SK-N-SH (cell line): Measurements from ENCODE around the gene TMCO4. TPM values are rescaled to one million over a fixed set of nuclear protein-coding genes. Genes with fewer than 3 reads are reported as not detected.

Experiments used
- CTCF ChIA-PET: fragments of 300-600, 350-600 bp; formaldehyde crosslinking; extraction: SDS; loops from one replicate; lab custom pipeline; 2021; lab: Yijun Ruan, JAX
- POLR2A ChIA-PET: fragments of 350-600 bp; sonication (Branson Sonifier 250); formaldehyde crosslinking; extraction: SDS; loops from one replicate; lab custom pipeline; 2020; ENCODE audit warnings: antibody characterized with exemption, inconsistent platforms; lab: Yijun Ruan, JAX
- DNase-seq: peaks from one replicate; pipeline ENCODE4 v3.0.0; 2012
- H2AFZ ChIP-seq: fragments of 200-600 bp; sonication (generic); 2 replicates; pipeline ENCODE4 v1.8.1; 2016; ENCODE audit warnings: antibody characterized with exemption, mild to moderate bottlenecking, low read depth
- H3F3A ChIP-seq: fragments of 200-600 bp; sonication (generic); replicated peaks from 2 replicates; pipeline ENCODE3; 2016; ENCODE audit warnings: antibody characterized with exemption, mild to moderate bottlenecking; ENCODE audit not compliant: insufficient read depth
- H3K27ac ChIP-seq, 2 experiments: fragments of 200-500 bp in 1 of 2; fragments of 200-600 bp in 1 of 2; sonication (Bioruptor generic) in 1 of 2; sonication (generic), shearing (Covaris generic) in 1 of 2; 2 replicates each; pipeline versions ENCODE4 v1.5.1 to v1.6.1; 2014 to 2016; ENCODE audit warnings: low read depth in 2 of 2, inconsistent platforms in 1 of 2, low read length in 1 of 2, mild to moderate bottlenecking in 1 of 2, mixed read lengths in 1 of 2
- H3K27me3 ChIP-seq: fragments of 200-600 bp; sonication (generic), shearing (Covaris generic); 2 replicates; pipeline ENCODE4 v1.6.1; 2016; ENCODE audit warnings: mixed run types; ENCODE audit not compliant: insufficient read depth
- H3K36me3 ChIP-seq, 2 experiments: fragments of 200-500 bp in 1 of 2; fragments of 200-600 bp in 1 of 2; sonication (Bioruptor generic) in 1 of 2; sonication (generic) in 1 of 2; replicated peaks in 1 of 2; 2 replicates each; pipeline versions ENCODE3 to v1.5.1; 2014 to 2016; ENCODE audit warnings: low read length in 1 of 2, mild to moderate bottlenecking in 1 of 2; ENCODE audit not compliant: insufficient read depth in 2 of 2, control insufficient read depth in 1 of 2
- H3K4me1 ChIP-seq, 2 experiments: fragments of 200-500 bp in 1 of 2; fragments of 200-600 bp in 1 of 2; sonication (Bioruptor generic) in 1 of 2; sonication (generic), shearing (Covaris generic) in 1 of 2; 2 replicates each; pipeline versions ENCODE4 v1.5.1 to v1.6.1; 2014 to 2016; ENCODE audit warnings: low read depth in 1 of 2, low read length in 1 of 2, mixed run types in 1 of 2; ENCODE audit not compliant: insufficient read depth in 2 of 2, control insufficient read depth in 1 of 2
- H3K4me2 ChIP-seq: fragments of 200-600 bp; sonication (generic), shearing (Covaris generic); 2 replicates; pipeline ENCODE4 v1.6.1; 2017; ENCODE audit warnings: mixed run types
- H3K4me3 ChIP-seq, 2 experiments: fragments of 200-500 bp in 1 of 2; fragments of 200-600 bp in 1 of 2; sonication (Bioruptor generic) in 1 of 2; sonication (generic), shearing (Covaris generic) in 1 of 2; 2 replicates each; pipeline versions ENCODE4 v1.5.1 to v1.8.1; 2014 to 2016; ENCODE audit warnings: low read depth in 2 of 2, inconsistent platforms in 1 of 2, low read length in 1 of 2, mild to moderate bottlenecking in 1 of 2, mixed read lengths in 1 of 2, moderate library complexity in 1 of 2
- H3K79me2 ChIP-seq: fragments of 200-600 bp; sonication (generic); 2 replicates; pipeline ENCODE4 v1.8.1; 2017; ENCODE audit warnings: mild to moderate bottlenecking; ENCODE audit not compliant: insufficient read depth
- H3K9ac ChIP-seq: fragments of 200-600 bp; sonication (generic); 2 replicates; pipeline ENCODE4 v1.6.1; 2017; ENCODE audit warnings: mixed run types
- H3K9me2 ChIP-seq: fragments of 200-600 bp; sonication (generic); 2 replicates; pipeline ENCODE4 v1.6.1; 2017; ENCODE audit warnings: mixed run types
- H3K9me3 ChIP-seq: fragments of 200-600 bp; sonication (generic); 2 replicates; pipeline ENCODE4 v1.6.1; 2017; ENCODE audit warnings: mixed run types, mild to moderate bottlenecking, moderate library complexity
- H4K20me1 ChIP-seq: fragments of 200-600 bp; sonication (generic); 2 replicates; pipeline ENCODE4 v1.6.1; 2017; ENCODE audit warnings: mild to moderate bottlenecking, mixed run types; ENCODE audit not compliant: insufficient read depth
- ELF1 ChIP-seq: IDR thresholded peaks from 2 replicates; pipeline ENCODE4 v1.4.0; 2012
- EP300 ChIP-seq, 2 experiments: IDR thresholded peaks; 2 replicates each; pipeline versions ENCODE4 v1.4.0 to v1.6.1; 2012; ENCODE audit warnings: borderline replicate concordance in 1 of 2, low read depth in 1 of 2, low read length in 1 of 2
- EZH2phosphoT487 ChIP-seq: fragments of 200-600 bp; sonication (generic); IDR thresholded peaks from 2 replicates; pipeline ENCODE4 v1.6.1; 2017; ENCODE audit warnings: low read depth, mixed run types, mild to moderate bottlenecking, antibody characterized with exemption, moderate library complexity, borderline replicate concordance
- FOSL2 ChIP-seq: IDR thresholded peaks from 2 replicates; pipeline ENCODE4 v1.4.0; 2012; ENCODE audit warnings: low read depth, mild to moderate bottlenecking, moderate library complexity, borderline replicate concordance
- FOXJ3 ChIP-seq: sonication (generic); formaldehyde crosslinking; IDR thresholded peaks from 2 replicates; pipeline ENCODE4 v1.5.1; 2020; ENCODE audit warnings: mild to moderate bottlenecking, missing genetic modification reagents
- FOXM1 ChIP-seq: IDR thresholded peaks from 2 replicates; pipeline ENCODE4 v1.4.0; 2012; ENCODE audit warnings: low read depth, mild to moderate bottlenecking
- JUND ChIP-seq: IDR thresholded peaks from 2 replicates; pipeline ENCODE4 v1.4.0; 2012
- MEF2A ChIP-seq: IDR thresholded peaks from 2 replicates; pipeline ENCODE4 v1.4.0; 2012; ENCODE audit warnings: low read depth, borderline replicate concordance
- MXI1 ChIP-seq: IDR thresholded peaks from 2 replicates; pipeline ENCODE4 v1.6.1; 2012; ENCODE audit warnings: mild to moderate bottlenecking, low read depth, low read length, improper control_type of control experiment
- NRF1 ChIP-seq: IDR thresholded peaks from 2 replicates; pipeline ENCODE4 v1.6.1; 2012; ENCODE audit warnings: low read depth, mild to moderate bottlenecking, low read length
- RCOR1 ChIP-seq: fragments of 150-350 bp; IDR thresholded peaks from 2 replicates; pipeline ENCODE4 v1.6.1; 2017; ENCODE audit warnings: antibody characterized with exemption, low read length
- RFX5 ChIP-seq: IDR thresholded peaks from 2 replicates; pipeline ENCODE4 v1.6.1; 2012; ENCODE audit warnings: mild to moderate bottlenecking, improper control_type of control experiment, low read length
- SIN3A ChIP-seq: IDR thresholded peaks from 2 replicates; pipeline ENCODE4 v1.6.1; 2012; ENCODE audit warnings: low read depth, mild to moderate bottlenecking, low read length, moderate library complexity, borderline replicate concordance
- SMC3 ChIP-seq: IDR thresholded peaks from 2 replicates; pipeline ENCODE4 v1.6.1; 2012; ENCODE audit warnings: low read depth, low read length, improper control_type of control experiment
- TAF1 ChIP-seq: IDR thresholded peaks from 2 replicates; pipeline ENCODE4 v1.6.1; 2012; ENCODE audit warnings: low read depth, mild to moderate bottlenecking, low read length, moderate library complexity, borderline replicate concordance
- TEAD4 ChIP-seq: IDR thresholded peaks from 2 replicates; pipeline ENCODE4 v1.4.0; 2012; ENCODE audit warnings: mild to moderate bottlenecking, borderline replicate concordance; ENCODE audit not compliant: insufficient read depth
- USF2 ChIP-seq: fragments of 150-350 bp; IDR thresholded peaks from 2 replicates; pipeline ENCODE4 v1.6.1; 2017; ENCODE audit warnings: antibody characterized with exemption, low read length, low read depth, borderline replicate concordance
- WGBS: methylation state at CpG from one replicate; pipeline ENCODE4 v1.1.6; 2017; ENCODE audit warnings: low lambda C conversion rate; 5-methylcytosine and 5-hydroxymethylcytosine counted together
- polyA plus RNA-seq, 3 experiments: library from polyadenylated mRNA; depleted of rRNA; stranded (reverse); fragments of >200 nt; gene quantifications; 2 replicates each; pipeline ENCODE4 v1.2.3, GENCODE V29; 2012

The TMCO4 gene
- polyA plus RNA-seq, 1 of the 3 experiments (the other 2 are of a cell fraction): 4.2 TPM

GRCh38 chr1:19655718-19656080, 144.0 kb downstream of the TMCO4 start:
- ChIA-PET POLR2A (no interaction called here), CTCF (interaction anchor here (1.2 to 33.1 kb wide), 6 partner anchors 52 to 325 kb away, joined by 4 to 553 read pairs (median 24); no protein-coding TSS in a partner anchor)
- H3K27ac ChIP-seq: no peak overlapping the region
- H3K36me3 ChIP-seq: no peaks in the 10 kb centered on the region
- H3K9me2 ChIP-seq: no peaks in the 10 kb centered on the region
- no peak for DNase-seq
- no peak overlapping the region for H3K9ac ChIP-seq
- no peaks in the 10 kb centered on the region for H3K9me3 ChIP-seq
- peaks cover 6% of the 10 kb centered on the region; the same call in 1 of the 2 replicates for H4K20me1 ChIP-seq
- H3K4me2 ChIP-seq: no peak overlapping the region
- no peak overlapping the region for H3K4me3 ChIP-seq
- no peak overlapping the region for H2AFZ ChIP-seq
- WGBS: 93% methylated on average over 8 of the region's 8 CpGs
- H3F3A ChIP-seq: no peaks in the 10 kb centered on the region
- H3K27me3 ChIP-seq: no peaks in the 10 kb centered on the region
- H3K79me2 ChIP-seq: no peaks in the 10 kb centered on the region
- H3K4me1 ChIP-seq: peaks cover 0 to 20% of the 10 kb centered on the region in 2 experiments; a peak in 1 of 4 replicates
- TF ChIP-seq SMC3 (no peak), EZH2phosphoT487 (no peak), FOXM1 (no peak), EP300 (IDR thresholded peaks at IDR 0.05; ENCODE audit: borderline replicate concordance in 1 of 2, low read depth in 1 of 2, low read length in 1 of 2) (no peak), RFX5 (no peak), USF2 (no peak), NRF1 (no peak), RCOR1 (no peak), FOSL2 (no peak)

- ChIA-PET CTCF (interaction anchor here (1.1 to 33.1 kb wide), 20 partner anchors 34 to 476 kb away, joined by 3 to 553 read pairs (median 6); partner anchors contain the start of genes AKR7A2 and SLC66A1), POLR2A (no interaction called here)
- Histone ChIP-seq H3K27ac (no peak overlapping the region), H3K9me2 (no peaks in the 10 kb centered on the region), H3K36me3 (no peaks in the 10 kb centered on the region), H3K27me3 (no peaks in the 10 kb centered on the region), H3K4me2 (no peak overlapping the region), H3K9ac (no peak overlapping the region), H4K20me1 (peaks cover 12% of the 10 kb centered on the region; the same call in 1 of the 2 replicates), H3K4me1 (peaks cover 0 to 26% of the 10 kb centered on the region in 2 experiments; a peak in 1 of 4 replicates), H2AFZ (no peak overlapping the region), H3K4me3 (no peak overlapping the region), H3K79me2 (no peaks in the 10 kb centered on the region)
- no peak for DNase-seq
- WGBS: 82% methylated on average over 14 of the region's 15 CpGs
- TF ChIP-seq JUND (no peak), EZH2phosphoT487 (no peak), TAF1 (no peak), FOXJ3 (CRISPR knock-in tag) (no peak), SIN3A (no peak), USF2 (no peak), EP300 (IDR thresholded peaks at IDR 0.05; ENCODE audit: borderline replicate concordance in 1 of 2, low read depth in 1 of 2, low read length in 1 of 2) (no peak), TEAD4 (no peak), FOXM1 (no peak), MXI1 (no peak), MEF2A (no peak), NRF1 (no peak), ELF1 (no peak)
- TF ChIP-seq, all 33 proteins: peak for 0
- Histone ChIP-seq H3K9me3 (no peaks in the 10 kb centered on the region), H3F3A (no peaks in the 10 kb centered on the region)
These were observed 144.6 kb downstream of the TMCO4 start for GRCh38 chr1:19654886-19655717.
